Stimulated activated CD4-positive, alpha-beta T cell treated with anti-CD3 and anti-CD28 coated beads, Interleukin-15, amount 100 ng/mL, for 48 hours (primary cell): ENCODE data around the gene AHI1.
"Not testable (repeated sequence)": the region's sequence is repeated elsewhere in the genome, so short reads cannot be mapped to it uniquely, and the experiment has no call there.

ENCODE experiments used
- DNase-seq, 2 donors: peaks; one replicate each; pipeline ENCODE4 v3.0.0-alpha.2; 2020; ENCODE audit warnings: low read depth in 2 of 2

Gene AHI1

DNA sequence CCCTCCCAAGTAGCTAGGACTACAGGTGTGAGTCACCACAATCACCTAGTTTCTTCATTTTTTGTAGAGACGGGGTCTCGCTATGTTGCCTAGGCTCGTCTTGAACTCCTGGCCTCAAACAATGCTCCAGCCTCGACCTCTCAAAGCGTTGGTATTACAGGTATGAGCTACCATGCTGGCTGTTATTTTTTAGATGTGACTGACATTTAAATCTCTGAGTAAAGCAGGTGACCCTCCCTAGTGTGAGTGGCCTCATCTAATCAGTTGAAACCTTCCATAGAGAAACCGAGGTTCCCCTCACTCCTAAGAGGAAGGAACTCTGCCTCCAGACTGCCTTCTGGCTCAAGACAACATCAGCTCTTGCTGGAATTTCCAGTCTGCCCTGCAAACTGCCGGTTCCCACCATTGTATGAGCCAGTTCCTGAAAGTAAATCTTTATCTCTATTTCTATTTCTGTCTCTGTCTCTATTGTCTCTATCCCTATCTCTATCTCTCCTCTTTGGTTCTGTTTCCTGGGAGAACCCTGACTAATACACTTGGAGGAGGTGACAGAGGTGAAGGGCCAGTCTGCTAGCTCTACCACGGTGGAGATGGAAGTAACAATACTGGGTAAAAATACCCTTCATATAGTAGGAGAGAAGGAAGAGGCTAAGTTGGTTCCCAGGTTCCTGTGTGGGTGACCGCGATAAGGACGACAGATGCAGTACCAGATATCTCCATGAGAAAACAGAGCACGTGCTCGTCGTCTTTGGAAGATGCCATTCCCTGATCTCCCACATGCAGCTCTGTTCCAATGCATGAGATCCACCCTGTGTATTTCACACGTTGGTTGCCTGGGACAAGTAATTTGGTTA, 235.4 kb downstream of the AHI1 start:
- DNase-seq = no peak

DNA sequence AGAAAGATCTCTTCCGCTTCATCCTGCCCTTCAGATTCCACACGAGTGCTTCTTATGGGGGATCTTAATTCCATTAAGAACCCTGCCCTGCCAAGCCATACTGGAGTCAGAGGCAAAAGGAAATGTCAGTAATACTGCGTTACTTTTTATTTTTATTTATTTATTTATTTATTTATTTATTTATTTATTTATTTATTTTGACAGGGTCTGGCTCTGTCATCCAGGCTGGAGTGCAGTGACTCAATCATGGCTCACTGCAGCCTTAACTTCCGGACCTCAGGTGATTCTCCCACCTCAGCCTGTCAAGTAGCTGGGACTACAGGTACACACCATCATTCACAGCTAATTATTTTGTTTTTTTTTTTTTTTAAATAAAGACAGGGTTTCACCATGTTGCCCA, 236.9 kb downstream of the AHI1 start:
- DNase-seq = no peak

DNA sequence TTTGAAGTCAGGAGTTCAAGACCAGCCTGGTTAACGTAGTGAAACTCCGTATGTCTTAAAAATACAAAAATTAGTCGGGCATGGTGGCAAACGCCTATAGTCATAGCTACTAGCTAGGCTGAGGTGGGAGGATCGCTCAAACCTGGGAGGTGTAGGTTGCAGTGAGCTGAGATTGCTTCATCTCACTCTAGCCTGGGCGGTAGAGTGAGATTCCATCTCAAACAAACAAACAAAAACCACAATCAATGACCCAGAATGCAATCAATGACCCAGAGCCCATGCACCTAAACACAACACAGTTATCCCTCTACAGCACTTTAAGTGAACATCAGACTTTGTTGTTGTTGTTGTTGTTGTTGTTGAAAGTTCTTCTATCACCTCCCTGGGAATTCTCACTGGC, 238.6 kb downstream of the AHI1 start:
- no peak for DNase-seq

DNA sequence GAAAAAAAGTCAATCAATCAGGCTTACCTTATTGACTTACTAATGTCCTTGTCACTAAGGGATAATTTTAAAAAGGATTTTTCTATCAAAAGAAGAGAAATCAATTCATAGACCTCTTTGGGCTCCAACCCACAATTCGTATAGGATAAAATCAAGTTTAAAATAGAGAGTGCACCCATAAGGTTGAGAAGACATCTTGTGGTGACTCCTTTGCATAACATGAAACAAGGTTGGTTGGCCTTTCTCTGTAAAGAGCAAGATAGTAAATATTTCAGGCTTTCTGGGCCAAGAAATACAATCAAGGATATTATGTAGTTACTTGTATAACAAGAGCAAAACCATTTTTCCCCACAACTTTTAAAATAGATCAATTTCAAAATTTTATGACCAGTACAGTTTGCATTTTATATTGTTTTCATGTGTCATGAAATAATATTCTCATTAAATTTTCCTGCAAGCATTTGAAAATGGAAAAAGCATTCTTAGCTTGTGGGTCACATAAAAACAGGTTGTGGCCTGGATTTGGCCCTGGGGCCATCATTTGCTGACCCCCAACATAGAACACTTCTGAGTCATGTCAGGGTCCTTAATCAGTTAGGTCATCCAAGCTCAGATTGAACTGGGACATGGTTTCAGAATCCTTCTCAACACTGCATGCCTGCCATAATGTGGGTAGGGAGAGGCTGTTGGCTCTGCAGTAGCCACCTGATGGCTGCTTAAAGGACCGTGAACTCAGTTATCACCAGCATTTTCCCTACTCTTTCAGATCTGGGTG, 239.7 kb downstream of the AHI1 start:
- DNase-seq = no peak

DNA sequence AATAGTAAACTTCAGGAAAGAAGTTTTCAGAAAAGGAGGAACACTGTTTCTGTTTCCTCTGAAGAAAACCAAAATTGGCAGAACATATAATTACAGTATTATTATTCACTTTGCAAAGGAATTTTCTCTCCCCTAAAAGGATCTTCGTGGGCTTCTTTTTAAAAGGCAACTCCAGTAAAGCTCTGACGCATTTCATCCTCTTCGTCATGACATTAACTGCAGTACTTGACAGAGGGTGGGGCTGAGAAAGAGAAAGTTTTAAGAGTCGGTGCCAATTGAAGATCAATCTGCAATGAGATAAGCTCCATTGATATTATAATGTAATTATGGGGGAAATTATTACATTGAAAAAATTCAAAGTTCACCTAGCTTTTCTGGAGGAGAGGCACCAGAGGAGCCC, 240.7 kb downstream of the AHI1 start:
- DNase-seq = no peak

DNA sequence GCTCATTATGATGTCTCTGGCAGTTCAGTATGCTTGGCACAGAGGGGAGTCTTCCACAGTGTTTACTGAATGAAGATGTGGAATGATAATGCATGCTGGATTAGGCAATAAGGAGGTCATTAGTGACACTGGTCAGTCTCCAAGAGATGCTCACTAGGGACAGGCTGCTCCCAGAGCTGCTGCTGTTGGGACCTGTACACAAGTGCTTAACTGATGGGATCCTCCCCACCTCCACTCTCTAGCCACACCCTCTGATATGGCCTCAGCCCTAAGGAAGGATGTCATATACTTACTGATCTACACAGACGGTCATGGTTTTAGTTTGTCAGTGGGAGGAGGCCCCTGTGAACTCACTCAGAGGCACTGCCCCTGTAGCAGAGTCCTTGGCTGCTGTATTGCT, 243.1 kb downstream of the AHI1 start:
- DNase-seq = no peak

DNA sequence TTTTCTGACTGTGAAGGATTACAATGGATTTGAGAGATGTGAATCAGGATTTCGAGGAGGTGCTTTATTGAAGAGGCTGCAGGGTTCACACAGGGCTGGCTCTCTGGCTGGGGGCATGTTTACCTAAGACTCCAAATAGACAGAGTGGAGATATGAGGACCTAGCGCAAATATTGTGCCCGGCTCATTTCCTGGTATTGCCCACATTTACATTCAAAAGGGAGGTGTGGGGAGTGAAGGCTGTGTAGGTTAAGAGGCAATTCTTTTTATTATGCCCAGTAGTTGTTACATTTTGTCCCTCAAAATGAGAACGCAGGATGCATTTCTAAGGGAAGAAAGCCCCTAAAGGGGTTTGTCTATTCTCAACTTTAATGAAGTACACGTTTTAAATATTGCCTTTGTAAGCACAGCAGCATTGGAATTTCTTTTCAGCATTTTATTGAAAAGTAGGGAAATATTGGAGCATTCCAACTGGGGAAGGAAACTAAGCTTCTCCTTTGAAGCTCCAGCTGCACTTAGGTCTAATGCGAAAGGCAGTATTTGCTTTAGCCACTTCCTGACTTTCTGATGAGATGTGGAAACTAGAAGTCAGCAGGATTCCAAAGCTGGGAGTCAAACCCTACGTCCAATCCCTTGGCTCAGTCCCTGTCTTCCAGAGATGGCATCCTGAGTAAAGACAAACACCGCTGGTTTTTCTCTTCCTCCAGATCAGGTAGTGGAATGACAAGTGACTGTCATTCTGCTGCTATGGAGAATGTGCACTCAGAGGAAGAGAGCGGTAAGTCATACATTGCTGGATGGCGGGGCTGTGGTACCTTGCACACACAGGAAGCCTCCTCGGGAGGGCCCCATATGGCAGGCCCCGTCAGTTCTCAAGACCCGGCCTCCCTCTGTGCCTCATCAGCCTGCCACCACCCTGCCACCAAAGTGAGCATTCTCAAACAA, 245.8 kb downstream of the AHI1 start:
- no peak for DNase-seq

DNA sequence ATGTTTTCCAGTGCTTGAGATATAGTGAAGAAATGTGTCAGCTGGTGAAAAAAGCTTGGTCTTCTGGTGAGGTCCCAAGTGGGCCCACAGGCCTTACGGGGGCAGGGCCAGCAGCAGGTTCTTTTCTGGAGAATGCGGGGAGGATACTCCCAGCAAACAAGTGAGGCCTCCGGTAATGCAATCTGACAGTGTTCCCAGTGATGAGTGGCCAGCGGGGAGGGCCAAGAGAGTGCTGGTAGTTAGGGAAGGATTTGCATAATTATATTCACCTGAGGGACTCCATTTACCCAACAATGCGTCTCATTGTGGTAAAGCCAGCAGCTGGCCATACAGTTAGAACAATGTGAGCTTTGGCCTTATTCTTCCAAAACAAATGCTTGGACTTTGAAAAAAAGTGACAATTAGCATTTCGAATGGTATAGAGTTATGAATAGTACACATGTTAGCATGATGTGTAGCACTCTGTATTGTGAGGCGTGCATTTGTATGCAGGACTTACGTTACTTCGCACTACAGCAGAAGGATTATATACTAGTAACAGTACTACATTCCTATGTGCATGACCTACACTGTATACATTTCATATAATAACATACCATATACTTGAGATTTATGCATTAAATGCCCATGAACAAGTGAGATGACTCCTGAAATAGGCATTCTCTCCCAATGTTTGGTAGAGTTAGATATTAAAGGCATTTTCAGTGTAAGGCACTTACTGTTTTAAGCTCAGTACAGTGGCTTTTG, 246.6 kb downstream of the AHI1 start:
- no peak for DNase-seq

DNA sequence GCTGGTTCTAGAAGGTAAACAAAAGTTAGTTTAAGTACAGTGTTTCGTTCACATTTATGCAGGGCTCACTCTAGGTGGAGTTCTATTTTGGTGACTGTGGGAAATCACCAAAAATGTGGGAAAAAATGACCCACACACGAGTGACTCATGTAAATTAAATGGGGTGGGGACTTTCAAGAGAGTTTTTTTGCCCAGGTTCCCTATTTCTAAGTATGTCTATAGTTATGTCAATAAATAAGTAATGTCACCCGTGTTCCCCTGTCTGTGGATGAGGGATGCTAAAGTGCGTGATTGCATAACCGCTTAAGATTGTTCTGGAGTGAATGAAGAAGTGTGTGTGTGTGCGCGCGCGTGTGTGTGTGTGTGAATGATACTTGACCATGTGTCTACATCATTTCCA, 247.3 kb downstream of the AHI1 start:
- DNase-seq = no peak

DNA sequence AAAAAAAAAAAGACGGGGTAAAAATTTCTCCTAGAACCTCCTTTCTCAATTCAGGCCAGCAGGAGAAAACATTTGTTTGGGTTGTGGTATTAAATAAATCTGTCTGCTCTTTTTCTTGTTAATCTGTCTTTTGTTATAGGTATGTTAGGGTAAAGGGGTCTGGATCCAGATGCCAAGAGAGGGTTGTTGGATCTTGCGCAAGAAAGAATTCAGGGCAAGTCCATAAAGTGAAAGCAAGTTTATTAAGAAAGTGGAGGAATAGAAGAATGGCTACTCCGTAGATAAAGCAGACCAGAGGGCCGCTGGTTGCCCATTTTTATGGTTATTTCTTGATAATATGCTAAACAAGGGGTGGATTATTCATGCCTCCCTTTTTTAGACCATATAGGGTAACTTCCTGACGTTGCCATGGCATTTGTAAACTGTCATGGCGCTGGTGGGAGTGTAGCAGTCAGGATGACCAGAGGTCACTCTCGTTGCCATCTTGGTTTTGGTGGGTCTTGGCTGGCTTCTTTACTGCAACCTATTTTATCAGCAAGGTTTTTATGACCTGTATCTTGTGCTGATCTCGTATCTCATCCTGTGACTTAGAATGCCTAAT, 251.0 kb downstream of the AHI1 start:
- not testable (repeated sequence) for DNase-seq

DNA sequence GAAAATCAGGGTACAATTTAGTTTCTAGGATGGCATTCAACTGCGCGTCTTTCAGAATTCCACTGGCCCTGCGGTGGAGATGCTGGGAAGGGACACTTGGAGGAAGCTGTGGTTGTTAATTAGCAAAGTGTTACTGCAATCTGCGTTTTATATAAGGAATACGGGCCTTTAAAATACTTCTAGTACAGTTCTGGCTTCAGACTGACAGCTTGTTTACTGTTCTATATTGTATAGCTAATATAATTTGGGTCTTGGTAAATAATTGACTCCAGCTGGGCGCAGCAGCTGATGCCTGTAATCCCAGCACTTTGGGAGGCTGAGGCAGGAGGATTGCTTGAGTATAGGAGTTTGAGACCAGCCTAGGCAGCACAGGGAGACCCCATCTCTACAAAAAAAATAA, 252.7 kb downstream of the AHI1 start:
- DNase-seq = no peak

DNA sequence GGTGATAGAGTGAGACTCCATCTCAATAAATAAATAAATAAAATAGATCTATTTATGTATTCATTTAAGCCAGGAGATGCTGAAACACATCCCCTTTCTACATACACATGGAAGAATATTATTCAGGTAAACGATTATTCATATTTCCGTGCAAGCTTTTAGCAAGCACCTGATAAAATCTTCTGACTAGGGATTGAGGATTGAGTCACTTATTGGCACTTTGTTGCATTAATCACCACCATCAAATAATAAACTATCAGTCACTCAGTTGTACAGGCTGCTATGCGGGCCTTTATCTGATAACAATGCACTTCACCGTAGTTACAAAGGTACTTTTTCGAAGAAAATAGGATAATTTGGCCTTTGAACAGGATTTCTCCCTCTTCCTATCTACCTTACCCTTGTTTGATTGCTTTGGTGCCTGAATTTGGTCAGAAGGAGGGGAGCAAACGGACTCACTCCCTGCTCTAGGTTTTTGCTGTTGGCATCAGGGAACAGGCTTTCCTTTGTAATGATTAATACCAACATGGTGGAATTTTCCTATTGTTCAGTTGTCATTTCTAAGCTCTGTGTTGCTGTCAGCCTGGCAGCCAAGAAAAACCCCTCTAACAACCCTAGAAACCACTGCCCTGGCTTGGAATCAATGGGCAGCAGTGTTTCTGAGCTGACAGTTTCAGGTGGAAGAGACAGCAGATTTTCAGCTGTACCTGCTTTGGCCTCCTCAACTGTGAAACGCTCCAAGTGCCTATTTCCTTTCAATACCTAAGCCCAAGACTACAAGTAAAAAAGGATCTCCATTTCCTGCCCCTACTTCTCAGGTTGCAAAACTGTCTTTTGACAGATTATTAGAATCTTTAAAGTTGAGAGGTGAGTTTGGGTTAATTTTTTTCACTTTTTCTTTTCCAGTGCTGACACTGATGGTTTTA, 253.4 kb downstream of the AHI1 start:
- no peak for DNase-seq

DNA sequence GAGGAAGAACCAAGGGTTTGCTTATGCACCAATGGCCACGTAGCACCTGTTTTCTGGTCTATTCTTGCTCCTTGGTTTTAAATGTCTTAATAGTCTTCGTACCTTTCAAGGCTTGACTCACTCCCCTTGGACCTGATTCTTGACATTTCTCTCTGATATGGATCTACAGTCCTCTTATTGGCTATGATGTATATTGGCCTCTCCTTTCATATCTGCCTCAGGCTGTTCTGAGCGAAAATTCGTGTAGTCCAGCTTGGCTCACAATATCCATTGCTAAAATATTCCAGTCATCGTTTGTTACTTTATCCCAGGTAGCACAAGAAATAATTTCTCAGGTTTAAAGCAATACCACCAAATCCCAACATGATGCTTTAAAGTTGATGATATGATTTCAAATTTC, 256.8 kb downstream of the AHI1 start:
- no peak for DNase-seq

DNA sequence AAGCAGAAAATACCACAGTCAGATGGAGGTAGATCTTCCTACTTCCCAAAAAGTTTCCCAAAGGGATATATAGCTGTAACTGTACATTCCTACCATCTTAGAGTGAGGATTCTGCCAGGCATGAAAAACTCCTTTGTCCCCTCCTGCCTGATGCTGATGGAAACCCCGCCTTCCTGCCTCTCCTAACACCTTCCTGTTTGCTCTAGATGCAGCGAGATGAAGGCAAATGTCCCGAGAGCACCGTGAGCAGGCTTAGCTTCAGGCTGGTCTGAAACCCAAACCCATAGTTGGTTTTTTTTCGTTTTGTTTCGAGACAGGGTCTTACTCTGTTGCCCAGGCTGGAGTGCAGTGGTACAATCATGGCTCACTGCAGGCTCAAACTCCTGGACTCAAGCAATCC, 260.8 kb downstream of the AHI1 start:
- DNase-seq = no peak

DNA sequence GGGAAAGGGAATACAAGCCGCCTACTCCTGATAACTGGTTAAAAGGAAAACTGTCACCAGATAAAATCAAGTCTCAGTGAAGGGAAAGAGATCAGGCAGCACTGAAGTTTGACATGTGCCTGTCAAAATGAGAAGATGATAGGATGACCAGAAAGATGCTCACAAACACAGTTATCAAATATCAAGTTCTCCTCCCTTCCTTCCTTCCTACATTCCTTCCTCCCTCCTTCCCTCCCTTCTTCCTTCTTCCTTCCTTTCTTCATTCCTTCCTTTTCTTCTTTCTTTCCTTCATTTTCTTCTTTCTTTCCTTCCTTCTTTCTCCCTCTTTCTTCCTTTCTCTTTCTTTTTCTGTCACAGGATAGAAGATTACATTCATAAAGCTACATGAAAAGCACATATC, 261.2 kb downstream of the AHI1 start:
- no peak for DNase-seq

DNA sequence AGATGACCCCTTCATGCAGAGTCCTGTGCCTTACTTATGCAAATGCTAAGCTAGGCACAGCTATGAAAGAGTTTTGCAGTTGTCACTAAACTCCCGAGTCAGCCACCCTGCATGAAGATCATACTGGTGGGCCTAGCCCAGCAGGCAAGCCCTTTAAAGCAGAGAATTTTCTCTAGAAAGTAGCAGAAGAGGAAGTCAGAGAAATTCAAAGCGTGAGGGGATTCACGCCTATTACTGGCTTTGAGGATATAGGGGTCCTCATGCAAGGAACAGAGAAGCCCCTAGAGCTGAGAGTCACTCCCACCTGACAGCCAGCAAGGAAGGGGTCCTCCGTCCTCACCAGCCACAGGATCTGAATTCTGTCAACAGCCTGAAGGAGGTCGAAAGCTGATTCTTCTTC, 261.8 kb downstream of the AHI1 start:
- no peak for DNase-seq

DNA sequence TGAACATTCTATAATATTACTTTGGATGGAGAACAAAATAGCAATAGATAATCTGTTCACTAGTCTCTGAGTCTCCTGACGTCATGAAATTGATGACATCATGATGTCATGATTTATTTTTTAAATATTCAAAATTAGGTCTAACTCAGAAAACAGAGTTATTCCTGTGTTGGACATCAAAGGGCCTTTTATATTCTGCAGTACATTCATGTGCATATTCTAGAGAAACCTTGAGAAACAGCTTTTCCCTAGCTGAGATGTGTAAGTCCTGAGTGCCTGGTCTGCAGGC, 263.1 kb downstream of the AHI1 start:
- DNase-seq = no peak

DNA sequence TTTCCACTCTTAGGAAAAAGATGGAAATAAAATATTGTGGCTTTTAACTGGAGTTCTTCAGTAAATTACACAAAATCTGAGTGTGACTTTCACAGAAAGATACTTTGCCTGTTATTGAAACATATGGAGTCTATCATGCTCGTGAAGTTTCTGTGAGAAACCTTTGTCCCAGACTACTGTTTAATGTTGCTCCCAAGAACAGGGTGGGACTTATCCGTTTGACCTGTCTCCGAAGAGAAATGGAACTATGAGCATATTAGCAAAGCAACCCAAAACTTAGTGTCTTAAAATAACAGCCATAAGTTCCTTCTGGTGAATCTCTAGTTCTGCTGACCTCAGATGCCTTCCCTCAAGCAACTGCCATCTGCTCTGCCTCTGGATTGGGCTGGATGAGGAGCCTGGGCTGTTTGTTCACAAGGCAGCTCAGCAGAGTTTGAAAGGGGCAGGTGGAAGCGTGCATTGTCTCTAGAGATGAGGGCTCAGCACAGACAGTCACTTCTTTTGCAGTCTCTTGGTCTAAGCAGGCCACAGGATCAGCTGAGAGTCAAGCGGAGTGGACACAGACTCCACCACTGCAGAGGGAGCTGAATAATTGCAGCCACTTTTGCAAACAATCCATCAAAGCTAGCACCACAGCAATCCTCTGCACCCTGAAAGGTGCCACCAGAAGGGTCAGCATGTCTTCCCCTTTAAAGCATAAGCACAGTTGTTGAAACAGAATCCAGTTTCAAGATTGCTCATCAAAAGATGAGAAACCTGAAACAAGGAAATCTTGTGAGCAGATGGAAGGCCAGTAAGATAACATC, 263.7 kb downstream of the AHI1 start:
- DNase-seq = no peak
